Right lobe of liver (tissue), 6 donors: ENCODE results near the gene HHLA2. TPM values are rescaled to one million over a fixed set of nuclear protein-coding genes. Genes with fewer than 3 reads are reported as not detected.
"Not testable (repeated sequence)": the region's sequence is repeated elsewhere in the genome, so short reads cannot be mapped to it uniquely, and the experiment has no call there.

Experiments
- ATAC-seq, 4 donors: fragments of 200-7000 bp; cut with Tn5 transposase; one replicate each; pipeline ENCODE4 v1.9.1; 2020; ENCODE audit warnings: mild to moderate bottlenecking in 4 of 4, moderate library complexity in 4 of 4
- DNase-seq, 3 donors: peaks; one replicate each; pipeline ENCODE4 v3.0.0-alpha.2; 2020
- H3K27ac ChIP-seq, 3 donors: fragments of 200-600 bp; one replicate each; pipeline ENCODE4 v1.8.0; 2022
- H3K27me3 ChIP-seq, 2 donors: fragments of 200-600 bp; one replicate each; pipeline ENCODE4 v1.8.0; 2022
- H3K36me3 ChIP-seq, 4 donors: fragments of 200-600 bp; sonication (generic) in 1 of 4; one replicate each; pipeline versions ENCODE4 v1.5.1 to v1.8.0; 2017 to 2022; ENCODE audit warnings: control low read depth in 1 of 4
- H3K4me1 ChIP-seq, 4 donors: fragments of 200-600 bp; sonication (generic) in 1 of 4; one replicate each; pipeline versions ENCODE4 v1.5.1 to v1.8.0; 2017 to 2022; ENCODE audit warnings: control low read depth in 1 of 4
- H3K4me3 ChIP-seq, 3 donors: fragments of 200-600 bp; one replicate each; pipeline ENCODE4 v1.8.0; 2022
- H3K9me3 ChIP-seq, 4 donors: fragments of 200-600 bp; sonication (generic) in 1 of 4; one replicate each; pipeline versions ENCODE4 v1.5.1 to v1.8.0; 2017 to 2022; ENCODE audit warnings: control low read depth in 1 of 4
- CTCF ChIP-seq, 4 donors: fragments of 200-600 bp in 3 of 4; fragments of 450-650 bp in 1 of 4; IDR thresholded peaks; one replicate each; pipeline versions ENCODE4 v1.5.1 to v1.8.0; 2016 to 2022; ENCODE audit warnings: antibody characterized with exemption in 4 of 4, mild to moderate bottlenecking in 2 of 4
- POLR2A ChIP-seq: fragments of 450-650 bp; IDR thresholded peaks from one replicate; pipeline ENCODE4 v1.6.1; 2017; ENCODE audit warnings: antibody characterized with exemption, mild to moderate bottlenecking
- WGBS: methylation state at CpG from one replicate; pipeline ENCODE4 v1.1.6; 2018; ENCODE audit warnings: low coverage, low lambda C conversion rate; ENCODE audit not compliant: insufficient coverage; ENCODE audit errors: missing lambda C conversion rate; 5-methylcytosine and 5-hydroxymethylcytosine counted together
- intact Hi-C, 2 donors: fragments of 100-400 bp; cut with DNase I; formaldehyde crosslinking; loops; one replicate each; pipeline versions ENCODE4 v1.11.2 to v1.14.1; 2022
- total RNA-seq, 6 experiments: library from RNA; depleted of rRNA in 2 of 6; stranded (reverse); fragments of >200 nt in 2 of 6; fragmentation: NEBNext Ultra II Directional in 3 of 6; extraction: Animal tissue kit (Norgen Biotek cat#: 25700) in 3 of 6; gene quantifications; one replicate each; pipeline versions ENCODE4 v1.1.0 to v1.2.4, GENCODE V29; 2016 to 2023
- donor health status: DM: no; HTN: yes; CAD: no.
- donor health status: DM: no; HTN: no; CAD: no.
- donor health status: DM: no; HTN: no; CAD: no.
- donor health status: DM: no; HTN: yes; CAD: no.
- donor health status: DM: no; HTN: yes; CAD: no.

HHLA2 gene
- total RNA-seq, 6 experiments from 2014 or later = not detected

GRCh38 chr3:108281670-108282069 is 14.7 kb upstream of the HHLA2 start:
- ATAC-seq (no peak), DNase-seq (no peak)
- H3K4me3 ChIP-seq = no peak overlapping the region

GRCh38 chr3:108283006-108283405 is 13.3 kb upstream of the HHLA2 start:
- Histone ChIP-seq H3K27me3 (no peaks in the 10 kb centered on the region), H3K27ac (no peak overlapping the region), H3K4me3 (no peak overlapping the region), H3K4me1 (no peaks in the 10 kb centered on the region), H3K9me3 (no peaks in the 10 kb centered on the region), H3K36me3 (no peaks in the 10 kb centered on the region)
- no peak for ATAC-seq
- no peak for DNase-seq
- 21% methylated on average over 1 of the region's 1 CpG for WGBS
- TF ChIP-seq POLR2A = no peak
- no peak for TF ChIP-seq CTCF (IDR thresholded peaks at IDR 0.05)
- intact Hi-C loops = no loop called here

More at GRCh38 chr3:108281670-108282069, 14.7 kb upstream of the HHLA2 start:
- Histone ChIP-seq H3K27me3 (no peaks in the 10 kb centered on the region), H3K27ac (no peak overlapping the region), H3K4me1 (no peaks in the 10 kb centered on the region), H3K36me3 (no peaks in the 10 kb centered on the region), H3K9me3 (no peaks in the 10 kb centered on the region)
- intact Hi-C loops = no loop called here
- TF ChIP-seq POLR2A = no peak
- TF ChIP-seq CTCF (IDR thresholded peaks at IDR 0.05) = no peak

GRCh38 chr3:108283989-108284388 is 12.4 kb upstream of the HHLA2 start:
- TF ChIP-seq POLR2A (no peak), CTCF (IDR thresholded peaks at IDR 0.05) (no peak)
- WGBS = 69% methylated on average over 2 of the region's 2 CpGs
- Histone ChIP-seq H3K9me3 (no peaks in the 10 kb centered on the region), H3K27ac (no peak overlapping the region), H3K36me3 (no peaks in the 10 kb centered on the region), H3K4me1 (no peaks in the 10 kb centered on the region), H3K4me3 (no peak overlapping the region), H3K27me3 (no peaks in the 10 kb centered on the region)
- intact Hi-C loops = no loop called here
- ATAC-seq (no peak), DNase-seq (no peak)

- intact Hi-C loops = no loop called here
- TF ChIP-seq CTCF (IDR thresholded peaks at IDR 0.05) (no peak), POLR2A (no peak)
- 44% methylated on average over 1 of the region's 1 CpG for WGBS
These were observed 11.2 kb upstream of the HHLA2 start for GRCh38 chr3:108285176-108285575.

GRCh38 chr3:108287146-108287545 is 9.2 kb upstream of the HHLA2 start:
- WGBS = 0% methylated on average over 1 of the region's 1 CpG
- no peak for ATAC-seq
- TF ChIP-seq POLR2A = no peak
- TF ChIP-seq CTCF (IDR thresholded peaks at IDR 0.05) = no peak
- H3K4me3 ChIP-seq = no peak overlapping the region
- H3K36me3 ChIP-seq = no peaks in the 10 kb centered on the region
- H3K27me3 ChIP-seq = no peaks in the 10 kb centered on the region
- no peak overlapping the region for H3K27ac ChIP-seq
- DNase-seq = no peak
- H3K4me1 ChIP-seq = no peaks in the 10 kb centered on the region
- intact Hi-C loops = no loop called here
- H3K9me3 ChIP-seq = no peaks in the 10 kb centered on the region

More at GRCh38 chr3:108285176-108285575, 11.2 kb upstream of the HHLA2 start:
- ATAC-seq (no peak), DNase-seq (no peak)
- Histone ChIP-seq H3K27me3 (no peaks in the 10 kb centered on the region), H3K4me1 (no peaks in the 10 kb centered on the region), H3K9me3 (no peaks in the 10 kb centered on the region), H3K36me3 (no peaks in the 10 kb centered on the region), H3K4me3 (no peak overlapping the region), H3K27ac (no peak overlapping the region)

- intact Hi-C loops, H3K4me1 ChIP-seq, H3K4me3 ChIP-seq, H3K36me3 ChIP-seq, DNase-seq, H3K9me3 ChIP-seq, H3K27ac ChIP-seq, H3K27me3 ChIP-seq, ATAC-seq: not testable (repeated sequence)
- 81% methylated on average over 6 of the region's 6 CpGs for WGBS
These were observed 8.2 kb upstream of the HHLA2 start for GRCh38 chr3:108288193-108288592.
